Astrocyte of the cerebellum (primary cell): ENCODE data around the gene COL6A1.

ENCODE experiments used
- DNase-seq: peaks from one replicate; pipeline ENCODE4 v3.0.0-alpha.2; 2011; ENCODE audit warnings: low read depth
- H3K4me3 ChIP-seq: 2 replicates; pipeline ENCODE4 v1.5.1; 2011; ENCODE audit warnings: mild to moderate bottlenecking, low read depth, low read length, moderate library complexity
- in situ Hi-C: cut with HindIII; loops from 2 replicates; pipeline ENCODE4 v1.10.0; 2017; ENCODE audit warnings: low sequenced_read_pairs
- TF ChIP-seq, protein P1 (sequence below): IDR thresholded peaks from 2 replicates; pipeline ENCODE4 v1.5.1; 2012; ENCODE audit warnings: low read length, low read depth, moderate library complexity, mild to moderate bottlenecking; ENCODE audit errors: missing control alignments

Gene COL6A1

DNA sequence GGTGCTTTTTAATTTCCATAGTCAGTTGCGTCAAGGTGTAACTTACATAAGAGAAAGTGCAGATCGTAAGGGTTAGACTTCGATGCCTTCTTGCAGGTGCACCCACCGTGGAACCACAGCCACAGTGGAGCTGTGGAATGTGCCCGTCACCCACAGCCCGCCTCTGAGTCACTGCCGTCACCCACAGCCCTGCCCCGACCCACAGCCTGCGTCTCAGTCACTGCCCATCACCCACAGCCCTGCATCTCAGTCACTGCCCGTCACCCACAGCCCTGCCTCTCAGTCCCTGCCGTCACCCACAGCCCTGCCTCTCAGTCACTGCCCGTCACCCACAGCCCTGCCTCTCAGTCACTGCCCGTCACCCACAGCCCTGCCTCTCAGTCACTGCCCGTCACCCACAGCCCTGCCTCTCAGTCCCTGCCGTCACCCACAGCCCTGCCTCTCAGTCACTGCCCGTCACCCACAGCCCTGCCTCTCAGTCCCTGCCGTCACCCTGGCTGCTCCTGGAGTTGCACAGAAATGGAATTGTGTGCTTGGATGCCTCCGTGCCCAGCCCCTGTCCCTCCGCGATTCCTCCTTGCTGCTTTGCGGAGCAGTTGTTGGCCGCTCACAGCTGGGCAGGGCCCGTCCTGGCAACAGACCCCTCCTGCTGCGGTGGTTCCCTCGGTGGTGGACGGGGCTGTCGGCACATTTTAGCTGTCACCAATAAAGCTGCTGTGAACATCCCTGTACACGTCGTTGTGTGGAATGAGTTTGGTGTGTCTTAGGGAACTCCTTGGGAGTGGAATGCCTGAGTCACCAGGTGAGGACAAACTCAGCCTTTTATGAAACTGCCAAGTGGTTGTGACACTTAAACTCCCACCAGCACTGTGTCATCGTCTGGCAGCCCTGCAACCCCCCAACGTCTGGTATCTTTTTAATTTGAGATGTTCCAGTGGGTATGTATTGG, 71.4 kb downstream of the COL6A1 start:
- TF ChIP-seq, protein P1, sequence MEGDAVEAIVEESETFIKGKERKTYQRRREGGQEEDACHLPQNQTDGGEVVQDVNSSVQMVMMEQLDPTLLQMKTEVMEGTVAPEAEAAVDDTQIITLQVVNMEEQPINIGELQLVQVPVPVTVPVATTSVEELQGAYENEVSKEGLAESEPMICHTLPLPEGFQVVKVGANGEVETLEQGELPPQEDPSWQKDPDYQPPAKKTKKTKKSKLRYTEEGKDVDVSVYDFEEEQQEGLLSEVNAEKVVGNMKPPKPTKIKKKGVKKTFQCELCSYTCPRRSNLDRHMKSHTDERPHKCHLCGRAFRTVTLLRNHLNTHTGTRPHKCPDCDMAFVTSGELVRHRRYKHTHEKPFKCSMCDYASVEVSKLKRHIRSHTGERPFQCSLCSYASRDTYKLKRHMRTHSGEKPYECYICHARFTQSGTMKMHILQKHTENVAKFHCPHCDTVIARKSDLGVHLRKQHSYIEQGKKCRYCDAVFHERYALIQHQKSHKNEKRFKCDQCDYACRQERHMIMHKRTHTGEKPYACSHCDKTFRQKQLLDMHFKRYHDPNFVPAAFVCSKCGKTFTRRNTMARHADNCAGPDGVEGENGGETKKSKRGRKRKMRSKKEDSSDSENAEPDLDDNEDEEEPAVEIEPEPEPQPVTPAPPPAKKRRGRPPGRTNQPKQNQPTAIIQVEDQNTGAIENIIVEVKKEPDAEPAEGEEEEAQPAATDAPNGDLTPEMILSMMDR: no peak

DNA sequence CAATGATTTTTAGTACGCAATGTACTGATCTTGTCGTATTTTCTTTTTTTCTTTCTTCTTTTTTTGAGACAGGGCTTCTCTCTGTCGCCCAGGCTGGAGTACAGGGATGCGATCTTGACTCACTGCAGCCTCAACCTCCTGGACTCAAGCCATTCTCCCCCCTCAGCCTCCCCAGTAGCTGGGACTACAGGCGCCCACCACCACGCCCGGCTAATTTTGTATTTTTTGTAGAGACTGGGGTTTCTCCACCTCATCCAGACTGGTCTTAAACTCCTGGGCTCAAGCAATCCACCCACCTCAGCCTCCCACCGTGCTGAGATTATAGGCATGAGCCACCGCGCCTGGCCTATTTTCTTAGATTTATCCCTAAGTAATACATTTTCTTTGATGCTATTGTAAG, 72.5 kb downstream of the COL6A1 start:
- no peak for DNase-seq
- TF ChIP-seq, protein P1: no peak
- H3K4me3 ChIP-seq: no peak overlapping the region
- in situ Hi-C loops: loop anchor here (5.0 kb wide), 2 partner anchors 52 to 58 kb away; no protein-coding TSS in a partner anchor

More for the DNA sequence above, 71.4 kb downstream of the COL6A1 start:
- H3K4me3 ChIP-seq: no peak overlapping the region
- peak; percentile 67 for DNase-seq
- in situ Hi-C loops: loop anchor here (5.0 kb wide), 2 partner anchors 51 to 59 kb away; no protein-coding TSS in a partner anchor

DNA sequence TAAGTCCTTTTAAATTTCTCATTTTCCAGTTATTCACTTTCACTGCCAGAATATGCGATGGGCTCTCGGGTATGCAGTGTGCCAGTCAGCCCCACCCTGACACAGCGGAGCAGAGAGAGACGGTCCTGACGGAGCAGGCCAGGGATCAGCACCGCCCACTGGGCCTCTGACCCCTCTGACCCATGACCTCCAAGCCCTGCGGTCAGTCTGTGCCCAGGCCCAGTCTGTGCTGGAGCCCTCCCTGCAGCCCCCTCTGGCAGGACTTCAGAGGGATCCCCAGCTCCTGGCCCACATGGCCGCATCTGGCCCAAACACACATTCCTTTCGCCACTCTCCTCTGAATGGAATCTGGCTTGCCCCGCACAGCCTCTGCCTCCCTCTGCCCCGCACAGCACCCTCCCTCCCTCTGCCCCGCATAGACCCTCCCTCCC, 72.9 kb downstream of the COL6A1 start:
- no peak for DNase-seq
- in situ Hi-C loops: loop anchor here (5.0 kb wide), 2 partner anchors 52 to 58 kb away; no protein-coding TSS in a partner anchor
- TF ChIP-seq, protein P1: no peak

More for the DNA sequence above, 72.9 kb downstream of the COL6A1 start:
- H3K4me3 ChIP-seq: no peak overlapping the region
